Stimulated activated CD4-positive, alpha-beta T cell treated with anti-CD3 and anti-CD28 coated beads, Interleukin-1b, Interleukin-23, amount 100 ng/mL, for 48 hours (primary cell): ENCODE measurements around the gene CXCR5.

Experiments
- DNase-seq: peaks from one replicate; pipeline ENCODE4 v3.0.0-alpha.2; 2020

The CXCR5 gene

GRCh38 chr11:118877487-118878162 lies 6.1 kb upstream of the CXCR5 start:
- DNase-seq: no peak

- DNase-seq: no peak
These were observed 5.5 kb upstream of the CXCR5 start for GRCh38 chr11:118878163-118878563.

DNA sequence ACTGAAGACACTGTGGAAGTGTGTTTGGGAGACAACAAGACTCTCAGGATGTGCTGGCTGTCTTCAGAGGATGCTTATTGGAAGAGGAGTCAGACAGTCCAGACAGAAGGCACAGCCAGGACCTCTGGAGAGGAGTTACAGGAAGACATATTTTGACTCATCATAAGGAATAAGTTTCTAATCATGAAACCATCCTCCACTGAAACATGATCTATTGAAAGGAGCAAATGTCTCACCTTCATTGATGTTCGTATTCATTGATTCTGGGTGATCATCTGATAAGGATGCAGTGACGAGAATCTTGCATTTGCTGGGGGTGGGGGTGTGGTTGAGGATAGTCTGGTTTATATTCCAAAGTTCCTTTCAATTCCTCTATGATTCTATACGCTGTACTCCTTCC lies 2.5 kb upstream of the CXCR5 start:
- no peak for DNase-seq

GRCh38 chr11:118882491-118882890 lies 1.2 kb upstream of the CXCR5 start:
- DNase-seq: peak; percentile 50

DNA sequence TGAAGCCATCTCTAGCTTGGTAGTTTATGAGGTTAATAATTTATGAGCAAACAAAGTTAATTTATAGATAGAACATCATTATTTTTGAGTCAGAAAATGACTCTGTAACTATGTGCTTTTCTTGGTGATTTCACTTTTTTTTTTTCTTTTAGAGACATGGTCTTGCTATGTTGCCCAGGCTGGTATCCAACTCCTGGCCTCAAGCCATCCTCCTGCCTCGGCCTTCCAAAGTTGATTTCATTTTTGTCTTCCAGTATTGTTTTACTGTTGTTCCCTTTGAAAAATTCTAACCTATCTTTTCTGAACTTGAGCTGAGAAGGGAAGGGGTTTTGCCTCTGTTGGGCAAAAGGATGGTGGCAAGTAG lies 706 bp upstream of the CXCR5 start:
- no peak for DNase-seq

DNA sequence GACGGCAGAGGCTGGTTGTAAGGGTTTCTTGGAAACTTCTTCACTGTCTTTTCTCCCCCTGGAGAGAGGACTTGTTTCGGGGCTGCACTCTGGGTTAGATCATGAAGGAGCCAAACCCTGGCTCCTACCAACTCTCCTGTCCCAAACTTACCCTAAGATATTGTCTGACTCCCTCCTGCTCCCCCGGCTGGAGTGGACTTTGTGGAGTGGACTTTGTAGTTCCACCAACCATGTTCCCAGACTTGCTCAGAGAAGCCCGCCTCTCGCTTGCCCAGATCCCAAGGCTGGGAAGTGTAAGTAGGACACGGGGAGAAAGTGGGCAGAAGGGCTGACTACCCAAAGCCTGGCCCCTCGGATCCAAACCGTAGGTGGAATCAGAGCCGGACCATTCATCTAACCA lies 1.2 kb downstream of the CXCR5 start:
- no peak for DNase-seq

DNA sequence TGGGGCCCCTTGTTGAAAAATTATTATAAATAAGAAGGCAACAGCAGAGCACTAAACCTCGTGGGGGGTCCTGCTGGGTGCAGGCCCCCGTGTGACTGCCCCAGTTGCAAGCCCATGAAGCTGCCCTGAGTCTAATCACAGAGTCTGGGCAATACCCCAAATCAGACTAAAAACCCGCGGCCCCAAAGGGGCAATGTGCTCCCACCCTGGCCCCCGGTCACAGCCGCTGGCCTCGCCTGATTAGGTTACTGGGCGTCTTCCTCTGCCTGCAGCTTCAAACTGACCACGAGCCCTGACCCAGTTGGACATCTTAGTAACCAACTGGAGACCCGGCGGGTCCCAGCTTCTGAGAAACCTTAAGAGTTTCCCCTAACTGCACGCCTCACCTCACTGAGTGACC lies 1.6 kb downstream of the CXCR5 start:
- no peak for DNase-seq

GRCh38 chr11:118885831-118886565 lies 2.3 kb downstream of the CXCR5 start:
- no peak for DNase-seq

DNA sequence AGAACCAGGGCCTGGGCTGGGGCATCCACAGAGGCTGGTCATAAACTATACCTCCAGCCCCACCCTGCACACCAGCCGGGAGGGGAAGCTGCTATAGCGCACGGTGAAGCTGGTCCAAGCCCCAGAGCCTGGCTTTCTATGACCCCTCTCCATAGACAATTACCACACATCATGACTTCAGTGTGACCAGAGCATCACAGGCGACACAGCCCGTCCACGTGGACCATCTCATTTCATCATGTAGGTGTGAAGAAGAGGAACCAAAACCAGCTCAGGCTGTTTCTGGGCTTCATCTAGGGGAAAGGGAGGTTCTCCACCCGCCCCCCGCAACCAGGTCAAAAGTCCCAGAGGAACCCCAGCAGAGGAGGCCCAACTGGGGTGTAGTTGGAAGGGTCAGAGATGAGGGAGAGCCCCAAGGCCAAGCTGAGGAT lies 3.0 kb downstream of the CXCR5 start:
- no peak for DNase-seq

GRCh38 chr11:118887206-118887605 lies 3.5 kb downstream of the CXCR5 start:
- DNase-seq: no peak

- DNase-seq: no peak
These were observed 4.7 kb downstream of the CXCR5 start for GRCh38 chr11:118888398-118888797.

GRCh38 chr11:118889797-118890196 lies 6.1 kb downstream of the CXCR5 start:
- no peak for DNase-seq

- DNase-seq: no peak
These were observed 8.8 kb downstream of the CXCR5 start for GRCh38 chr11:118892514-118892913.

DNA sequence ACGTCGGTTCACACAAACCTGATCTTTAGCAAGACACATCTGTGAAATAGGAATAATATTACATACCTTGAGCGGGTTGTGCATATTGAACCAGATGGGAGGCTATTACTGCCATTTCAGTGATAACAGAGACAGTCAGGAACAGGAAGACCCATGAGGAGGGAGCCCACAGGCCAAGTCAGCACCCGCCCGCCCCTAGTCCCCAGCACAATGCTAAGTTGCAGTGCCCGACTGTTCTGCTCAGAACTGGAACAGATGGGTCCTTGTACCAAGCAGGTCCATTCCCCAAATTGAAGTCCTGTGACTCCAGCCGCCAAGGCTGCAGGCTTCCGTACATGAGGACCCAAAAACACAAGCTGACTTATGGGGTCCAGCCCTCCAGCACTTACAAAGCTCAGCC lies 9.3 kb downstream of the CXCR5 start:
- DNase-seq: no peak

DNA sequence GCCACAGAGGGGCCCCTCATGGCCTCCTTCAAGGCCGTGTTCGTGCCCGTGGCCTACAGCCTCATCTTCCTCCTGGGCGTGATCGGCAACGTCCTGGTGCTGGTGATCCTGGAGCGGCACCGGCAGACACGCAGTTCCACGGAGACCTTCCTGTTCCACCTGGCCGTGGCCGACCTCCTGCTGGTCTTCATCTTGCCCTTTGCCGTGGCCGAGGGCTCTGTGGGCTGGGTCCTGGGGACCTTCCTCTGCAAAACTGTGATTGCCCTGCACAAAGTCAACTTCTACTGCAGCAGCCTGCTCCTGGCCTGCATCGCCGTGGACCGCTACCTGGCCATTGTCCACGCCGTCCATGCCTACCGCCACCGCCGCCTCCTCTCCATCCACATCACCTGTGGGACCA lies 10.0 kb downstream of the CXCR5 start:
- DNase-seq: no peak

DNA sequence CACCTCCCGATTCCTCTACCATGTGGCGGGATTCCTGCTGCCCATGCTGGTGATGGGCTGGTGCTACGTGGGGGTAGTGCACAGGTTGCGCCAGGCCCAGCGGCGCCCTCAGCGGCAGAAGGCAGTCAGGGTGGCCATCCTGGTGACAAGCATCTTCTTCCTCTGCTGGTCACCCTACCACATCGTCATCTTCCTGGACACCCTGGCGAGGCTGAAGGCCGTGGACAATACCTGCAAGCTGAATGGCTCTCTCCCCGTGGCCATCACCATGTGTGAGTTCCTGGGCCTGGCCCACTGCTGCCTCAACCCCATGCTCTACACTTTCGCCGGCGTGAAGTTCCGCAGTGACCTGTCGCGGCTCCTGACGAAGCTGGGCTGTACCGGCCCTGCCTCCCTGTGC lies 10.5 kb downstream of the CXCR5 start:
- no peak for DNase-seq

- peak; percentile 73 for DNase-seq
These were observed 11.7 kb downstream of the CXCR5 start for GRCh38 chr11:118895093-118896039.

DNA sequence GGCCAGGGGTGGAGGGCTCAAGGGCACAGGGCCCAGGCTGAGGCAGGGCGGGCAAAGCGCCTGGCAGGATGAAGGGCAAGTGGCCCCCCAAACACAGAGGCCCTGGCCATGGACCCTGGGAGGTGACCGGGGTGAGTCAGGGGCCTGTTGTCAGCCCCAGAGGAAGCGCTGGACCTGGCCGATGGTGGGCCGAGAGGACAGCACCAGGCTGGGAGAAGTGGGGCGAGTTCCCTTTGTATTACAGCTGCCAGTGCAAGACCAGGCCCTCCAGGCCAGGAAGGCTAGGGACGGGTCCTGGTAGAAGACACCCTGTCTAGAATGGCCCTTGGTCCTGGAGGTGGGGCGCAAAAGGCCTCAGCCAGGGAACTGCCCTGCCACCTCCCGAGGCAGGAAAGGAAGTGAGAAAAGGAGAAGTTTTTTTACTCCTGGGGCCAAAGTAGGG lies 12.8 kb downstream of the CXCR5 start:
- DNase-seq: no peak

DNA sequence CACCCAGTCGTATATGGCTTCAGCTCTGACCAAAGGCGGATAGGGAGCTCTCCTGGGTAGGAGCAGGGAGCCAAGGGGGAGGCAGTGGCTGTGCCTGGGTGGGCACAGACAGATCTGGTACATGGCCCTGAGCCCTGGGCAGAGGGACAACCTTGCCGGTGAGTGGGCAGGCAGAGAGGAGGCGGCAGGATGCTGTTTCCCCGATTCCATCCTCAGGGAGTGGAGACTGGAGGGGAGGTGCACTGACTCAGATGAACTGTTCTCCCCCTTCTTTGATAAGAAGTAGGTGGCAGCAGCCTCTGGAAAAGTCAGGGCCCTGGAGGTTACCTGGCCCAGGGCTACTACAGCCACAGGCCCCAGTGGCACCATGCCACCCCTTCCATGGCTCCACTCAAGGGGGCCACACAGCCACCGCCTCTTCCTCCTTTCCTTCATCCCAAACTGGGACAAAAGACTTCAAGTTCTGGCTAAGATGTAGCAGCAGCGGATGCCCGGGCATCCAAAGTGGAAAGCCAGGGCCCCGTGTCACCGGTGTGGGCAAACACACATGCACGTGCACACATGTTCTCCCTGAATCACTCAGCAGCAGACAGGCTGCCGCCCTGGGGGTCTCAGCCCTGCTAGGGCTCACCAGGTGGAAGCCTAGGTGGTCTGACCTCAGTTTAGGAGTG lies 13.4 kb downstream of the CXCR5 start:
- no peak for DNase-seq

GRCh38 chr11:118897721-118898310 lies 14.1 kb downstream of the CXCR5 start:
- no peak for DNase-seq

DNA sequence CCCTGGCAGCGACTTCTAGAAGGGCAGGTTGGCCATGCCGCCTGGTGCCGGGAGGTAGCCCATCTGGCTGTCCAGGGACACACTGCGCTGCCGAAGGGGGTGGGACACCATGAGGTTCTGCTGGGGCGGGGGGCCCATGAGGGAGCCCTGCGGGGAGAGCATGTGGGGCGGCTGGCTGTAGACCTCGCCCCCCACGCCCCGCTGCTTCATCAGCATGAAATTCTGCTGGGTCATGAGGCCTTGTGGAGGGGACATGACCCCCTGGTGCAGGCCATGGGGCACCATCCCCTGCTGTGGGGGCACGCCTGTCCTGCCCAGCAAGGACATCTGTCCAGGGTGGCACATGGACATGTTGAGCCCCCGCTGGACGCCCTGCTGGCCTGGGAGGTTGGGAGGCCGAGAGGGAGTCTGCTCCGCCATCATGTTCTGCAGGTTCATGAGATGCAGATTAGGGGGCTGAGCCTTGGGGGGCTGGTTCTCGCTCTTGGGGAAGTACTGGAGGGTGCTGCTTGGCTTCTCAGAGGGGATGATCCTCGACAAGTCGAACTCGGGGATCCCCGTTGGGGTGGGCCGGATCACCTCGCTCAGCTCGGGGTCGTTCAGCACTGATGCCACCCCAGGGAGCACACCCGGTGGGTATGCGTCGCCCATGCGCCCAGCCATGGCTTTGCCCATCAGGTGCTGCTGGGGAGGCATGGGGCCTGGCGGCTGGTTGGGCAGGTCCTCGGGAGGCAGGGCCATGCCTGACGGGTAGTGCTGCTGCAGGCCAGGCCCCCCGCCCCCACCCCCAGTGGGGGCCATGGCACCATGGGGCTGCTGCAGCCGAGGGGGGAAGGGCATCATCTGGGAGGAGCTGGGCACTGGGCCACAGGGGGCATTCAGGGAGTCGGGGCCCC lies 15.0 kb downstream of the CXCR5 start:
- DNase-seq: no peak

DNA sequence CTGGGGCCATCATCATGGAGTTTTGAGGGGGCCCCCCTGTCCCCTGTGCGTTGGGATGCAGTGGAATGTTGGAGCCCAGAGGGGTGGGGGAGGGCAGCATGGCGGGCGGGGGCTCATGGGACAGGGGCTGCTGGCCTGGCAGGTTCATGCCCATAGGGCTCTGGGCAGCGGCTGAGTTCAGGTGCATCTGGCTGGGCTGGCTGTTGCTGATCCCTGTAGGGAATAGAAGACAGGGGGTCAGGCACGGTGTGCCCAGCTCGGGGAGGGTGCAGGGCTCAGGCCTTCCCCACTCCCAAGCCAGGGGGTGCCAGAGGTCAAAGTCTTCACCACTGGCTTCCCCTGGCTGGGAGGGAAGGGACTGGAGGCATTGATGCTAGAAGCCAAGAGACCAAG lies 15.6 kb downstream of the CXCR5 start:
- DNase-seq: no peak
